NCI-H2196 (cell line): ENCODE results near the gene BLVRB.
"Not testable (repeated sequence)": the region's sequence is repeated elsewhere in the genome, so short reads cannot be mapped to it uniquely, and the experiment has no call there.

ENCODE experiments used
- DNase-seq: peaks from one replicate; lab custom pipeline; 2025; ENCODE audit not compliant: unreplicated experiment; lab: John Stamatoyannopoulos, UW

BLVRB gene

GRCh38 chr19:40410030-40410389 is 55.5 kb downstream of the BLVRB start:
- DNase-seq = no peak

DNA sequence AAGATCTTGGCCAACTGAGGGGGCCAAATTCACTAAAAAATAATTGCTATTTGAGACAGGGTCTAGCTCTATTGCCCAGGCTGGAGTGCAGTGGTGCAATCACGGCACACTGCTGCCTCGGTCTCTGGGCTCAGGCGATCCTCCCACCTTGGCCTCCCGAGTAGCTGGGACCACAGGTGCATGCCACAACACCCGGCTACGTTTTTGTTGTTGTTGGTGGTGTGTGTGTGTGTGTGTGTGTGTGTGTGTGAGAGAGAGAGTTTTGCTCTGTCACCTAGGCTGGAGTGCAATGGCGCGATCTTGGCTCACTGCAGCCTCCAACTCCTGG is 57.0 kb downstream of the BLVRB start:
- not testable (repeated sequence) for DNase-seq

DNA sequence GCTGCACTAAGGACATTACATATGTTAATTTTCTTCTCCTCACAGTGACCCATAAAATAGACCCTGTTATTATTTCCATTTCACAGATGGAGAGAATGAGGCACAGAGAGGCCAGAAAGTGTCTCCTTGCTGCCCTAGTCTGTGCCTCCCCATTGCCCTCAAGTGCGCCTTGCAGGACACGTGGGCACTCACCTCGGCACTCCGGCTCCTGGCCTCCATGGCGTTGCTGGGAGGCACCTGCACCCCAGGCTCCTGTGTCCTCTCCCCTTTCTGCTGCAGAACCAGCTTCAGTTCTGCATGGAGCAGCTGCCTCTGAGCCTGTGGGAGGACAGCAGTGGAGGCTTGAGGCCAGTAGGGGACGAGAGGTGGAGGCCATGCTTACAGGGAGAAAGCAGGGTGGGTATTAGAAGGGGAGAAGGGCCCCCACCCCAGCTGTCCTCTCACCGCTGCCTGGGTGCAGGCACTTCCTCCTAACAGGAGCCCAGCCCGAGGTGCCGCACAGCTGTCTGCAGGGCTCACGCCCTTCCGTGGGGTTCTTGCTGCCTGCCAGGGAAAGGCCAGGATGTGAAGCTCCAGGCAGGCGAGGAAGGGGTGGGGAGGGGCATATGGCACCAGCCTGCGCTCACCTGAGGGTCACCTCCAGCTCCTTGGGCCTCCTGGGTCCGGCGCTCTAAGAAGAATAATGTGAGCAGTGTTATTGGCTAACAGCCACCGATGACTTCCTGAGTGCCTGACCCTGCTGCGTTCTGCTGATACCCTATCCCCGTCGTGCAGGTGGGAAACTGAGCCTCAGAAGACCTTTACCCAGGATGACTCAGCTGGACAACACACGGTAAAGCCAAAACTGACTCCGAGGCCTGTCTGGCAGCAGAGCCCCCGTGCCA is 57.6 kb downstream of the BLVRB start:
- DNase-seq = no peak

DNA sequence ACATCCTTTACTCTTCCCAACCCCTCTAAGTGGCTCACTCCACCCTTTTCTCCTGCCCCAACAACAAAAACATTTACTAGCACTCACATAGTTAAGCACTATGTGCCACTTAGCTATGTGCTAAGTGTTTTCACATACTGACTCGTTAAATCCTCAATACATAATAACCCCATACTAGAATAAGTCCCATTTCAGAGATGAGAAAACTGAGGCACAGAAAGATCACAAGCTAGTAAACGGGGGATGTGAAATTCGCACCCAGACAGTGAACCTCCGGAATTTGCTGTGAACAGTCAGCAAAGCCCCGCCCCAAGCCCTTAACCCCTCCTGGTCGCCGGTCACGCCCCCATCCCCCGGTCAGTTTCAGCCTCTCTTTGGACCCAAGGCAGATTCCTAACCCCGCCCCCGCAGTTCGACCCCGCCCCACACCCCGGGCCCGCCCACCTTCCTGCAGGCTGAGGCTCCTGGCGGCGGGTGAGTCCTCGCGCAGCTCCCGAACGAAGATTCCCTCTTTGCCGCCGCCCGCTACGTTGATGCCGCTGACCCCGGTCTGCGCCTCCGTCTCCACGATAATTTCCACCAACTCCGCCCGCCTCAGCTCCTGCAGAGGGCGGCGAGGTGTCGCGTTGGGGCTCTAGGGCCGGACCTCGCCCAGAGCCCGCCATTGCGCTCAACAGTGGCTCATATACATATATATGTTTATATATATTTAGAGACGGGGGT is 62.1 kb downstream of the BLVRB start:
- peak; percentile 81 for DNase-seq

GRCh38 chr19:40400559-40400958 is 65.0 kb downstream of the BLVRB start:
- DNase-seq = no peak

DNA sequence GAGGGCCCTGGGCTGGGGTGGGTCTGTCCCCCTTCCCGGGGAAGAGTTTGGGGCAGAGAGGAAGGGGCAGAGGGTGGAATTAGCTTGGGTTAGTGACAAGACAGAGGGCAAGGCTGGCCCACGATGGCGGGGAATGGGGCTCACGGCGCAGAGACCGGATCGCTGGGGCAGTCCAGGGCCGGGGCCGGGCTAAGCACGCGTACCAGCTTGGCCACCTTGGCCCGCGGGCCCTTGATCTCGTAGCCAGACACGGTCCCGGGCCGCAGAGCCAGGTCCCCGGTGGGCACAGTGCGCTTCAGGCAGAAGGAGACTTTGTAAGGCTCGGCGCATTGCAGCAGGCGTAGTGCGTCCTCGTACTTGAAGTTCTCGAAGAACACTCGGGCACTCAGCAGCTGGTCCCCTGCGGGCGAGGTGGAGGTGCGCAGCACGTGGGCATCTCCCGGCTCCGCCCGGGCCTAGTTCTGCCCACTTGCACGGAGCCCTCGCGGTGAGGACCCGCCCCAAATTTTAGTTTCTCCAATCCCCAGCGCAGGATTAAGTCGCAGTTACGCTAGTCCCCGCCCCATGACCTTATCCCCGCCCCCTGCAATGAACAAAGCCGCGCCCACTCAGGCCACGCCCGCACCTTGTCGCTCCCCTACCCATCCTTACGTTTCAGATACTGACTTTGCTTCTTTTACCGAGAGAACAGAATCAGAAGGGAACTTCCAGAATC is 67.0 kb downstream of the BLVRB start:
- DNase-seq = no peak
